Keratinocyte (primary cell): ENCODE measurements around the gene UBE2K. TPM values are rescaled to one million over a fixed set of nuclear protein-coding genes. Genes with fewer than 3 reads are reported as not detected.
"Not testable (repeated sequence)": the region's sequence is repeated elsewhere in the genome, so short reads cannot be mapped to it uniquely, and the experiment has no call there.

ENCODE experiments used
- DNase-seq: peaks from one replicate; pipeline ENCODE4 v3.0.0-alpha.2; 2011; ENCODE audit warnings: low read depth, missing footprints, low spot score
- FAIRE-seq: peaks from 2 replicates; lab custom pipeline; 2011; peaks lifted over from hg19 to GRCh38; lab: Jason Lieb, UNC
- H2AFZ ChIP-seq: 2 replicates; pipeline ENCODE4 v1.6.0; 2012; ENCODE audit warnings: low read length, control low read depth, inconsistent platforms; ENCODE audit not compliant: control insufficient read depth
- H3K27ac ChIP-seq: 2 replicates; pipeline ENCODE4 v1.5.1; 2011; ENCODE audit warnings: low read length; ENCODE audit not compliant: control insufficient read depth, insufficient read depth
- H3K27me3 ChIP-seq: 3 replicates; pipeline ENCODE4 v1.6.0; 2011; ENCODE audit warnings: low read length; ENCODE audit not compliant: control insufficient read depth, insufficient read depth; ENCODE audit errors: extremely low read depth
- H3K36me3 ChIP-seq, 2 experiments: 2 replicates in 1 of 2; 3 replicates in 1 of 2; pipeline ENCODE4 v1.5.1; 2011; ENCODE audit warnings: low read length in 2 of 2, mild to moderate bottlenecking in 1 of 2; ENCODE audit not compliant: control insufficient read depth in 2 of 2, insufficient read depth in 2 of 2; ENCODE audit errors: extremely low read depth in 1 of 2
- H3K4me1 ChIP-seq: 3 replicates; pipeline ENCODE4 v1.5.1; 2011; ENCODE audit warnings: low read length; ENCODE audit not compliant: control insufficient read depth, insufficient read depth; ENCODE audit errors: extremely low read depth
- H3K4me2 ChIP-seq: 3 replicates; pipeline ENCODE4 v1.6.0; 2011; ENCODE audit warnings: low read depth, low read length; ENCODE audit not compliant: control insufficient read depth, insufficient read depth; ENCODE audit errors: extremely low read depth
- H3K4me3 ChIP-seq, 3 experiments: fragments of 200-600 bp in 1 of 3; sonication (generic) in 1 of 3; 2 replicates in 2 of 3; 3 replicates in 1 of 3; pipeline ENCODE4 v1.5.1; 2011 to 2016; ENCODE audit warnings: low read length in 3 of 3, mild to moderate bottlenecking in 3 of 3, control low read depth in 2 of 3, inconsistent platforms in 1 of 3, low read depth in 1 of 3, mixed read lengths in 1 of 3, mixed run types in 1 of 3, moderate library complexity in 1 of 3; ENCODE audit not compliant: control insufficient read depth in 2 of 3, insufficient read depth in 2 of 3; ENCODE audit errors: extremely low read depth in 1 of 3
- H3K79me2 ChIP-seq: 2 replicates; pipeline ENCODE4 v1.6.0; 2012; ENCODE audit warnings: low read length; ENCODE audit not compliant: control insufficient read depth, insufficient read depth
- H3K9ac ChIP-seq: 3 replicates; pipeline ENCODE4 v1.6.0; 2011; ENCODE audit warnings: low read length; ENCODE audit not compliant: control insufficient read depth, insufficient read depth; ENCODE audit errors: extremely low read depth
- H3K9me1 ChIP-seq: 3 replicates; pipeline ENCODE4 v1.6.0; 2011; ENCODE audit warnings: low read length; ENCODE audit not compliant: control insufficient read depth, insufficient read depth; ENCODE audit errors: extremely low read depth
- H3K9me3 ChIP-seq: 2 replicates; pipeline ENCODE4 v1.5.1; 2012; ENCODE audit warnings: low read depth, low read length; ENCODE audit not compliant: control insufficient read depth
- H4K20me1 ChIP-seq: 3 replicates; pipeline ENCODE4 v1.6.0; 2011; ENCODE audit warnings: low read length; ENCODE audit not compliant: control insufficient read depth, insufficient read depth; ENCODE audit errors: extremely low read depth
- CTCF ChIP-seq, 3 experiments: IDR thresholded peaks in 1 of 3; conservative IDR thresholded peaks in 1 of 3; optimal IDR thresholded peaks in 1 of 3; 2 replicates in 2 of 3; 3 replicates in 1 of 3; pipeline versions ENCODE3 to v1.5.1; 2011; ENCODE audit warnings: low read length in 3 of 3, mild to moderate bottlenecking in 3 of 3, moderate library complexity in 2 of 3, control low read depth in 1 of 3, inconsistent platforms in 1 of 3; ENCODE audit not compliant: insufficient read depth in 2 of 3; ENCODE audit errors: extremely low read depth in 1 of 3
- EZH2 ChIP-seq: IDR thresholded peaks from one replicate; pipeline ENCODE4 v1.6.1; 2012; ENCODE audit warnings: inconsistent platforms, mild to moderate bottlenecking, low read length, moderate library complexity
- dilution Hi-C: fragments of 300-500 bp; cut with MboI; formaldehyde crosslinking; loops from one replicate; pipeline ENCODE4 v1.7.0; 2020; ENCODE audit warnings: low sequenced_read_pairs; ENCODE audit not compliant: extremely low pct_ligation_motif_present
- polyA plus RNA-seq, 5 experiments: library from polyadenylated mRNA; depleted of rRNA in 3 of 5; stranded (reverse) in 3 of 5; stranded (forward) in 1 of 5; unstranded in 1 of 5; fragments of >200 nt; gene quantifications; 1 replicate in 1 of 5; 2 replicates in 3 of 5; 3 replicates in 1 of 5; pipeline versions ENCODE4 v1.2.1 to v1.2.3, GENCODE V29; 2011 to 2012; ENCODE audit warnings: missing spikeins in 2 of 5, low read depth in 1 of 5, low replicate concordance in 1 of 5

UBE2K gene
- polyA plus RNA-seq, 1 donor (not counting 4 experiments of a cell fraction or from before 2014, with no cell fraction given) = 163 TPM

- FAIRE-seq (no peak), DNase-seq (no peak)
- no peak overlapping the region for H3K4me2 ChIP-seq
- no peak overlapping the region for H2AFZ ChIP-seq
- H3K79me2 ChIP-seq = no peaks in the 10 kb centered on the region
- H3K9me3 ChIP-seq = no peaks in the 10 kb centered on the region
- TF ChIP-seq EZH2 (no peak), CTCF (optimal IDR thresholded peaks at IDR 0.05 in 1 of 3, IDR thresholded peaks at IDR 0.05 in 1 of 3, conservative IDR thresholded peaks at IDR 0.05 in 1 of 3; ENCODE audit: extremely low read depth in 1 of 3, insufficient read depth in 2 of 3, low read length in 3 of 3) (no peak)
- H3K4me3 ChIP-seq = no peak overlapping the region
- H3K27ac ChIP-seq = no peak overlapping the region
- dilution Hi-C loops = no loop called here
- H3K36me3 ChIP-seq = no peaks in the 10 kb centered on the region
- no peaks in the 10 kb centered on the region for H3K27me3 ChIP-seq
- no peaks in the 10 kb centered on the region for H3K4me1 ChIP-seq
- H4K20me1 ChIP-seq = no peaks in the 10 kb centered on the region
- H3K9ac ChIP-seq = no peak overlapping the region
- H3K9me1 ChIP-seq = no peaks in the 10 kb centered on the region
Observed at GRCh38 chr4:39667706-39668105, 30.2 kb upstream of the UBE2K start.

- Histone ChIP-seq H3K27me3 (no peaks in the 10 kb centered on the region), H3K9me1 (no peaks in the 10 kb centered on the region), H4K20me1 (no peaks in the 10 kb centered on the region), H3K27ac (no peak overlapping the region), H3K9ac (no peak overlapping the region), H3K36me3 (no peaks in the 10 kb centered on the region), H3K4me3 (no peak overlapping the region), H3K9me3 (no peaks in the 10 kb centered on the region), H3K4me2 (no peak overlapping the region), H2AFZ (no peak overlapping the region), H3K4me1 (no peaks in the 10 kb centered on the region), H3K79me2 (no peaks in the 10 kb centered on the region)
- DNase-seq (no peak), FAIRE-seq (no peak)
- dilution Hi-C loops = no loop called here
- TF ChIP-seq EZH2 = no peak
Observed at GRCh38 chr4:39668887-39669286, 29.0 kb upstream of the UBE2K start.

- H2AFZ ChIP-seq, H3K79me2 ChIP-seq, H3K4me3 ChIP-seq, DNase-seq, H3K9me1 ChIP-seq, H3K4me1 ChIP-seq, H3K9ac ChIP-seq, H3K4me2 ChIP-seq, dilution Hi-C loops, H4K20me1 ChIP-seq, FAIRE-seq, H3K27me3 ChIP-seq, H3K36me3 ChIP-seq, H3K27ac ChIP-seq, H3K9me3 ChIP-seq: not testable (repeated sequence)
Observed at GRCh38 chr4:39670296-39670695, 27.6 kb upstream of the UBE2K start.

- H3K4me1 ChIP-seq, H3K9ac ChIP-seq, FAIRE-seq, H3K27ac ChIP-seq, H3K4me2 ChIP-seq, DNase-seq, H3K4me3 ChIP-seq, H3K36me3 ChIP-seq, H2AFZ ChIP-seq, H3K9me3 ChIP-seq, H4K20me1 ChIP-seq, dilution Hi-C loops, H3K9me1 ChIP-seq, H3K27me3 ChIP-seq, H3K79me2 ChIP-seq: not testable (repeated sequence)
Observed at GRCh38 chr4:39675681-39676080, 22.3 kb upstream of the UBE2K start.
